Body of pancreas (tissue), 4 donors: ENCODE data around the gene HOXD13.

Experiments used
- POLR2A ChIP-seq, 3 donors: fragments of 450-650 bp; IDR thresholded peaks; one replicate each; pipeline ENCODE4 v1.6.1; 2016; ENCODE audit warnings: antibody characterized with exemption in 3 of 3, mild to moderate bottlenecking in 2 of 3
- TF ChIP-seq, protein P1 (sequence below), 7 experiments: fragments of 450-650 bp in 4 of 7; fragments of 200-600 bp in 3 of 7; sonication (generic) in 3 of 7; IDR thresholded peaks; one replicate each; pipeline ENCODE4 v1.5.1; 2016 to 2019; ENCODE audit warnings: antibody characterized with exemption in 7 of 7

DNA sequence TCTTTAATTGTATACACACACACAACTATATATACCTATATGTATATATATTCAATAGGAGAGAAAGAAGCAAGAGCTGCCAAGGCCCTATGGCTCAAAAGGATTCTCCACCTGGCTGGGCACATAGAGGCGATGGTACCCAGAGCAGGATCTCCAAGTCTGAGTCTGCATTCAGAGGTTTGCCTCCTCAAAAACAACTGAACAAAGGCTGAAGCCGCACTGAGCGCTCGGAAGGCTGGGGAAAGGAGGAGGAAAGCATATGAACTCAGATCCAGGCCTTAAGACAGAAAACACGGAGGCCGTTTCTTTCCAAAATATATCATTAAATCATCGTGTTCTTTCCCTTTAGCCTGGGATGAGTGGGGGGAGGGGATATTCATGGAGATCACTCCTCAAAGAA, 10.7 kb downstream of the HOXD13 start:
- no peak for TF ChIP-seq POLR2A (IDR thresholded peaks at IDR 0.05)
- TF ChIP-seq, protein P1, sequence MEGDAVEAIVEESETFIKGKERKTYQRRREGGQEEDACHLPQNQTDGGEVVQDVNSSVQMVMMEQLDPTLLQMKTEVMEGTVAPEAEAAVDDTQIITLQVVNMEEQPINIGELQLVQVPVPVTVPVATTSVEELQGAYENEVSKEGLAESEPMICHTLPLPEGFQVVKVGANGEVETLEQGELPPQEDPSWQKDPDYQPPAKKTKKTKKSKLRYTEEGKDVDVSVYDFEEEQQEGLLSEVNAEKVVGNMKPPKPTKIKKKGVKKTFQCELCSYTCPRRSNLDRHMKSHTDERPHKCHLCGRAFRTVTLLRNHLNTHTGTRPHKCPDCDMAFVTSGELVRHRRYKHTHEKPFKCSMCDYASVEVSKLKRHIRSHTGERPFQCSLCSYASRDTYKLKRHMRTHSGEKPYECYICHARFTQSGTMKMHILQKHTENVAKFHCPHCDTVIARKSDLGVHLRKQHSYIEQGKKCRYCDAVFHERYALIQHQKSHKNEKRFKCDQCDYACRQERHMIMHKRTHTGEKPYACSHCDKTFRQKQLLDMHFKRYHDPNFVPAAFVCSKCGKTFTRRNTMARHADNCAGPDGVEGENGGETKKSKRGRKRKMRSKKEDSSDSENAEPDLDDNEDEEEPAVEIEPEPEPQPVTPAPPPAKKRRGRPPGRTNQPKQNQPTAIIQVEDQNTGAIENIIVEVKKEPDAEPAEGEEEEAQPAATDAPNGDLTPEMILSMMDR (IDR thresholded peaks at IDR 0.05) = no peak
